Measurements from ENCODE around the gene ABCC4. TPM values are rescaled to one million over a fixed set of nuclear protein-coding genes. Genes with fewer than 3 reads are reported as not detected.

The ABCC4 gene
- total and polyA plus RNA-seq, 8 donors, result 1.5 to 87.2 (median 29.7) TPM

DNA sequence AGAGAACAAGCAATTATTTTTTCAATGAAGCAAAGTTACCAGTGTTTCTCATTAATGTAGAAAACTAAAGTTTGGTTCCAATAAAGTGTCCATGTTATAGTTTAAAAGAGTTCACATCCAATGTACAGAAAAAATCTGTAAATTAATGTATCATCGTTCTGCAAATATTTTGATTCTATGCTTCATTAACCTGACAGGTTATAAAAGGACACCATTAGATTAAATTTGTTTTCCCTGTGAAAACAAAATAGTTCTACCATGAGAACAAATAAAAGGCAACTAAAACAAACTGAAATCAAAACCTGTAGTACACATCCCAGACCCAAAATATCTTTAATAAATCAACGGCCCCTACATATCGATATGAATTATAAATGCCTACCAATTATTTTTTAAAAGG is 85.1 kb downstream of the ABCC4 start:
- intact Hi-C loops (cut with DNase I; ENCODE audit: low total_unique reads), result no loop called here
- DNase-seq, result no peak
- Histone ChIP-seq H3K27ac (no peak overlapping the region), H3K9me3 (no peaks in the 10 kb centered on the region), H3K4me1 (no peaks in the 10 kb centered on the region), H3K36me3 (peaks cover 0 to 6% (median 0%) of the 10 kb centered on the region in 4 donors), H3K27me3 (no peaks in the 10 kb centered on the region), H3K4me3 (no peak overlapping the region)
- 47 to 67% (median 57%) methylated on average over 3 of the region's 3 CpGs for WGBS, 5 donors
- TF ChIP-seq POLR2AphosphoS5 (IDR thresholded peaks at IDR 0.05), result no peak
- TF ChIP-seq EP300 (IDR thresholded peaks at IDR 0.05), result no peak
- TF ChIP-seq, protein P1, sequence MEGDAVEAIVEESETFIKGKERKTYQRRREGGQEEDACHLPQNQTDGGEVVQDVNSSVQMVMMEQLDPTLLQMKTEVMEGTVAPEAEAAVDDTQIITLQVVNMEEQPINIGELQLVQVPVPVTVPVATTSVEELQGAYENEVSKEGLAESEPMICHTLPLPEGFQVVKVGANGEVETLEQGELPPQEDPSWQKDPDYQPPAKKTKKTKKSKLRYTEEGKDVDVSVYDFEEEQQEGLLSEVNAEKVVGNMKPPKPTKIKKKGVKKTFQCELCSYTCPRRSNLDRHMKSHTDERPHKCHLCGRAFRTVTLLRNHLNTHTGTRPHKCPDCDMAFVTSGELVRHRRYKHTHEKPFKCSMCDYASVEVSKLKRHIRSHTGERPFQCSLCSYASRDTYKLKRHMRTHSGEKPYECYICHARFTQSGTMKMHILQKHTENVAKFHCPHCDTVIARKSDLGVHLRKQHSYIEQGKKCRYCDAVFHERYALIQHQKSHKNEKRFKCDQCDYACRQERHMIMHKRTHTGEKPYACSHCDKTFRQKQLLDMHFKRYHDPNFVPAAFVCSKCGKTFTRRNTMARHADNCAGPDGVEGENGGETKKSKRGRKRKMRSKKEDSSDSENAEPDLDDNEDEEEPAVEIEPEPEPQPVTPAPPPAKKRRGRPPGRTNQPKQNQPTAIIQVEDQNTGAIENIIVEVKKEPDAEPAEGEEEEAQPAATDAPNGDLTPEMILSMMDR (IDR thresholded peaks at IDR 0.05), result no peak
- TF ChIP-seq POLR2A (IDR thresholded peaks at IDR 0.05), result no peak

DNA sequence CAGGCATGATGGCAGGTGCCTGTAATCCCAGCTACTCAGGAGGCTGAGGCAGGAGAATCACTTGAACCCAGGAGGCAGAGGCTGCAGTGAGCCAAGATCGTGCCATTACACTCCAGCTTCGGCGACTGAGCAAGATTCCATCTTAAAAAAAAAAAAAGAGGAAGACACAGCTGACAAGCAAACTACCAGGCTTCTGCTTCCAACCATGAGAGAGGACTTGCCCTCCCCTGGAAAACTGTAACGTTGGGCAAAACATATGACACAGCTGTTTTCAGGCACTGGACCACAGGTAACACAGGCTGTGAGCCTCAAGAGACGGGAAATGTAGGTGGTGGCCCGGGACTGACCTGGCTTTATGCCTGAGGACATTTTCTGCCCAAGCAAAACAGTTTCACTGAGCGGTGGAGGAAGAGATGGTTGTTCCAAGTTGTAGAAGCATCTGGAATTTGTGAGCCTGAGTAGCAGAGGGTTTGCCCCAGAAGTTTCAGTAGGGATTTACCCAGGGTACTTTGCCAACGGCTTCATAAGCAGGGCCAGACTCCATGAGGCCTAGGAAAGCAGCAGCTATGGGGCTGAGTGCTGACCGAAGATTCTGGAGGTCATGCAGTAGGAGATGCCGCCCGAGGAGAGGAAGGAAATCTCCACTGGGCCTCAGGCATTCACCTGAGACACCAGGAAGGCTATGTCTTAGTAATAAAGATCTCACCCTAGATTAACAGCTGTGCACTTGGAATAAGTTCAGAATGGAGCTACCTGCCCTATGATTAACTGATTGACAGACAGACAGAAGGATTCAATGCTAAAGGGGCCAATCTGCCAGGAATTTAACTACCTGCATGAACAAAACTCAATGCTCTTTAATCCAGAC is 88.0 kb downstream of the ABCC4 start:
- TF ChIP-seq POLR2A (IDR thresholded peaks at IDR 0.05), result no peak
- TF ChIP-seq, protein P1 (IDR thresholded peaks at IDR 0.05), result no peak
- no peak for TF ChIP-seq POLR2AphosphoS5 (IDR thresholded peaks at IDR 0.05)
- TF ChIP-seq EP300 (IDR thresholded peaks at IDR 0.05), result no peak
- no peak overlapping the region for H3K4me3 ChIP-seq
- WGBS, 5 donors, result 69 to 81% (median 76%) methylated on average over 8 to 11 of the region's 11 CpGs
- H3K36me3 ChIP-seq, result peaks cover 0 to 18% (median 15%) of the 10 kb centered on the region in 4 donors
- H3K4me1 ChIP-seq, result no peaks in the 10 kb centered on the region
- intact Hi-C loops (cut with DNase I; ENCODE audit: low total_unique reads), result no loop called here
- H3K27ac ChIP-seq, result peak overlapping the region in 1 of 5 donors; percentile 29
- DNase-seq, result no peak
- no peaks in the 10 kb centered on the region for H3K9me3 ChIP-seq
- no peaks in the 10 kb centered on the region for H3K27me3 ChIP-seq

DNA sequence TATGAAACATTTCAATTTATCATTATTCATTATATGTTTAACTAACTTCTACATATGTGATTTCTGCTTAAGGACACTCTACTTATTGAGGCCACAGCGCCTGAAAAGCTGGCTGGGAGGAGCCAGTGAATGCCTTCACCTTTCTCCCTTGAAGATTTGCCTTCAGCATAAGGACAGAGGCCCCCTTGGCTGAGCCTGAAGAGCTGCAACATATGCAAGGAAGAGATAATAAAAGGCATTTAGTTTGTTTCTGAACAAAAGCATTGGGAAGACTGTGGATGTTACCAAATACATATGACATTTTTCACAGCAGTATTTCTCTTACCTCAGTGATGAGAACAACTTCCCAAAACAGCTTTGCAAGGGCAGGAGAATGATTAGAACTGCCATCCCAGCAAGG is 92.1 kb downstream of the ABCC4 start:
- no peaks in the 10 kb centered on the region for H3K4me1 ChIP-seq
- peaks cover 7 to 42% (median 38%) of the 10 kb centered on the region in 4 donors for H3K36me3 ChIP-seq
- no peaks in the 10 kb centered on the region for H3K27me3 ChIP-seq
- intact Hi-C loops (cut with DNase I; ENCODE audit: low total_unique reads), result no loop called here
- H3K27ac ChIP-seq, result no peak overlapping the region
- WGBS, 5 donors, result 94 to 100% (median 95%) methylated on average over 1 of the region's 1 CpG
- no peak for DNase-seq
- H3K4me3 ChIP-seq, result no peak overlapping the region
- H3K9me3 ChIP-seq, result no peaks in the 10 kb centered on the region
- TF ChIP-seq EP300 (IDR thresholded peaks at IDR 0.05) (no peak), POLR2A (IDR thresholded peaks at IDR 0.05) (no peak), POLR2AphosphoS5 (IDR thresholded peaks at IDR 0.05) (no peak)
- TF ChIP-seq, protein P1 (IDR thresholded peaks at IDR 0.05), result no peak

DNA sequence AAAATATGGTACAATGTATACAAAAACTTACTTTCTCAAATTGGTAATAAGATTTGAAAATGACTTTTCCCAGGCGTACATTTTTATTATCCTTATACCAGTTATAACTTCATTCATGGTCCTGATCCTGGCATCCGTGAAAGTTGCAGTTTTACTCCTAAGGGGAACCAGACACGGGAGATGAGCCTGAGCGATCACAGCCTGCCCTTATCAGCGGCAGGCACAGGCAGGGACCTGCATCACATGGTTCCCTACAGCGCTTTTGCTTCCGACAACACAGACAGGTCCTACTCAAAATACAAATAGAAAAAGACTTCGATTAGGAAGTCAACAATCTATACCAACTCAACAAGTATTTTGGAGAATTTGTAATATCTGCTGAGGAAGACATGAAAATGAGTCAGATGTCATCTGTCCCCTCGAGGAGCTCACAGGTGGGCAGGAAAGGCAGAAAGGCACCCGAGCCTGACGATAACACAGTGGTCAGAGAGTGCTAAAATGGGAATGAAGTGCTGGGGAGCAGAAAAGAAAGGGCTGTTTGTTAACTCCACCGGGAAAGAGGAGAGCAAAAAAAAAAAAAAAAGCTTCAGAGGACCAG is 93.4 kb downstream of the ABCC4 start:
- H3K4me3 ChIP-seq, result no peak overlapping the region
- intact Hi-C loops (cut with DNase I; ENCODE audit: low total_unique reads), result no loop called here
- TF ChIP-seq POLR2A (IDR thresholded peaks at IDR 0.05), result no peak
- no peak for TF ChIP-seq POLR2AphosphoS5 (IDR thresholded peaks at IDR 0.05)
- no peak for TF ChIP-seq EP300 (IDR thresholded peaks at IDR 0.05)
- TF ChIP-seq, protein P1 (IDR thresholded peaks at IDR 0.05), result no peak
- WGBS, 5 donors, result 78 to 83% (median 82%) methylated on average over 12 of the region's 12 CpGs
- no peaks in the 10 kb centered on the region for H3K4me1 ChIP-seq
- no peaks in the 10 kb centered on the region for H3K27me3 ChIP-seq
- H3K27ac ChIP-seq, result no peak overlapping the region
- H3K9me3 ChIP-seq, result no peaks in the 10 kb centered on the region
- peaks cover 7 to 42% (median 39%) of the 10 kb centered on the region in 4 donors for H3K36me3 ChIP-seq
- no peak for DNase-seq

All from stomach (tissue), 9 donors.